Measurements from ENCODE around the gene UNC5A. TPM values are rescaled to one million over a fixed set of nuclear protein-coding genes. Genes with fewer than 3 reads are reported as not detected.

UNC5A gene
- total RNA-seq, 1 donor from 2014 or later, result 1.1 TPM

- Histone ChIP-seq H3K4me3 (ENCODE audit: low read depth, low read length) (no peak overlapping the region), H3K27me3 (ENCODE audit: control insufficient read depth, insufficient read depth, low read length) (peaks cover 20% of the 10 kb centered on the region), H3K36me3 (ENCODE audit: control insufficient read depth, insufficient read depth, low read length) (no peaks in the 10 kb centered on the region)
- no peak for TF ChIP-seq CTCF (IDR thresholded peaks at IDR 0.05; ENCODE audit: insufficient read depth, low read length, poor library complexity, severe bottlenecking)
- DNase-seq (ENCODE audit: low read depth), result no peak
These were observed 4.6 kb downstream of the UNC5A start for GRCh38 chr5:176814836-176815438.

GRCh38 chr5:176816043-176816745, 5.8 kb downstream of the UNC5A start:
- no peak for DNase-seq (ENCODE audit: low read depth)
- no peak for TF ChIP-seq CTCF (IDR thresholded peaks at IDR 0.05; ENCODE audit: insufficient read depth, low read length, poor library complexity, severe bottlenecking)
- Histone ChIP-seq H3K36me3 (ENCODE audit: control insufficient read depth, insufficient read depth, low read length) (no peaks in the 10 kb centered on the region), H3K27me3 (ENCODE audit: control insufficient read depth, insufficient read depth, low read length) (peaks cover 15% of the 10 kb centered on the region), H3K4me3 (ENCODE audit: low read depth, low read length) (no peak overlapping the region)

- Histone ChIP-seq H3K4me3 (ENCODE audit: low read depth, low read length) (no peak overlapping the region), H3K27me3 (ENCODE audit: control insufficient read depth, insufficient read depth, low read length) (peaks cover 8% of the 10 kb centered on the region), H3K36me3 (ENCODE audit: control insufficient read depth, insufficient read depth, low read length) (no peaks in the 10 kb centered on the region)
- no peak for TF ChIP-seq CTCF (IDR thresholded peaks at IDR 0.05; ENCODE audit: insufficient read depth, low read length, poor library complexity, severe bottlenecking)
- no peak for DNase-seq (ENCODE audit: low read depth)
These were observed 6.5 kb downstream of the UNC5A start for GRCh38 chr5:176816791-176817347.

GRCh38 chr5:176817369-176817840, 7.0 kb downstream of the UNC5A start:
- H3K27me3 ChIP-seq (ENCODE audit: control insufficient read depth, insufficient read depth, low read length), result peaks cover 3% of the 10 kb centered on the region
- no peak for DNase-seq (ENCODE audit: low read depth)
- peak overlapping the region; percentile 45 for H3K4me3 ChIP-seq (ENCODE audit: low read depth, low read length)
- TF ChIP-seq CTCF (IDR thresholded peaks at IDR 0.05; ENCODE audit: insufficient read depth, low read length, poor library complexity, severe bottlenecking), result no peak
- no peaks in the 10 kb centered on the region for H3K36me3 ChIP-seq (ENCODE audit: control insufficient read depth, insufficient read depth, low read length)

GRCh38 chr5:176817841-176818377, 7.5 kb downstream of the UNC5A start:
- H3K4me3 ChIP-seq (ENCODE audit: low read depth, low read length), result peak overlapping the region; percentile 45
- DNase-seq (ENCODE audit: low read depth), result no peak

More at GRCh38 chr5:176817841-176818377, 7.5 kb downstream of the UNC5A start:
- Histone ChIP-seq H3K27me3 (ENCODE audit: control insufficient read depth, insufficient read depth, low read length) (no peaks in the 10 kb centered on the region), H3K36me3 (ENCODE audit: control insufficient read depth, insufficient read depth, low read length) (no peaks in the 10 kb centered on the region)
- TF ChIP-seq CTCF (IDR thresholded peaks at IDR 0.05; ENCODE audit: insufficient read depth, low read length, poor library complexity, severe bottlenecking), result peak; percentile 64
